GM23338 (cell line): ENCODE measurements around the gene RIPOR3. TPM values are rescaled to one million over a fixed set of nuclear protein-coding genes. Genes with fewer than 3 reads are reported as not detected.

Experiments
- ATAC-seq: fragments of 200-7000 bp; cut with Tn5 transposase; 3 replicates; pipeline ENCODE4 v1.9.1; 2020
- DNase-seq: peaks from one replicate; pipeline ENCODE4 v3.0.0-alpha.2; 2015; ENCODE audit warnings: low spot score
- H2AFZ ChIP-seq: fragments of 200-600 bp; sonication (generic); 2 replicates; pipeline ENCODE4 v1.8.0; 2016; ENCODE audit warnings: antibody characterized with exemption, mild to moderate bottlenecking, moderate library complexity
- H3F3A ChIP-seq: fragments of 200-600 bp; sonication (generic); replicated peaks from 2 replicates; pipeline ENCODE4 v1.8.0; 2017; ENCODE audit warnings: antibody characterized with exemption, mixed run types, low read depth
- H3K27ac ChIP-seq: fragments of 200-600 bp; sonication (generic); 2 replicates; pipeline ENCODE4 v1.6.1; 2016; ENCODE audit warnings: low read depth
- H3K27me3 ChIP-seq: fragments of 200-600 bp; sonication (generic); 2 replicates; pipeline ENCODE4 v1.8.0; 2016; ENCODE audit warnings: mild to moderate bottlenecking, mixed run types, moderate library complexity; ENCODE audit not compliant: insufficient read depth
- H3K36me3 ChIP-seq: fragments of 200-600 bp; sonication (generic); 2 replicates; pipeline ENCODE4 v1.8.0; 2016; ENCODE audit warnings: mild to moderate bottlenecking; ENCODE audit not compliant: insufficient read depth
- H3K4me1 ChIP-seq: fragments of 200-600 bp; sonication (generic); 2 replicates; pipeline ENCODE4 v1.8.0; 2016; ENCODE audit warnings: mild to moderate bottlenecking, moderate library complexity; ENCODE audit not compliant: insufficient read depth
- H3K4me2 ChIP-seq: fragments of 200-600 bp; sonication (generic); 2 replicates; pipeline ENCODE4 v1.7.1; 2017; ENCODE audit warnings: mixed run types
- H3K4me3 ChIP-seq: fragments of 200-600 bp; sonication (generic); 2 replicates; pipeline ENCODE4 v1.6.1; 2016; ENCODE audit warnings: mixed run types
- H3K79me2 ChIP-seq: fragments of 200-600 bp; sonication (generic); replicated peaks from 2 replicates; pipeline ENCODE4 v1.8.0; 2017; ENCODE audit warnings: mild to moderate bottlenecking; ENCODE audit not compliant: insufficient read depth
- H3K9me2 ChIP-seq: fragments of 200-600 bp; sonication (generic); 2 replicates; pipeline ENCODE4 v1.8.0; 2017; ENCODE audit not compliant: insufficient read depth
- H4K20me1 ChIP-seq: fragments of 200-600 bp; sonication (generic); replicated peaks from 2 replicates; pipeline ENCODE4 v1.8.0; 2017; ENCODE audit warnings: mild to moderate bottlenecking; ENCODE audit not compliant: insufficient read depth
- H3K27ac Mint-ChIP-seq: 2 replicates; pipeline ENCODE4 v1.8.0; 2020; ENCODE audit warnings: inconsistent platforms, mild to moderate bottlenecking, moderate library complexity, mixed read lengths
- H3K27me3 Mint-ChIP-seq: 3 replicates; pipeline ENCODE4 v1.8.0; 2022; ENCODE audit warnings: low read depth, mild to moderate bottlenecking, moderate library complexity, mixed read lengths, inconsistent platforms; ENCODE audit not compliant: insufficient read depth, poor library complexity
- H3K36me3 Mint-ChIP-seq: 3 replicates; pipeline ENCODE4 v1.8.0; 2021; ENCODE audit warnings: low read depth, mild to moderate bottlenecking, inconsistent platforms, moderate library complexity, mixed read lengths
- H3K4me1 Mint-ChIP-seq: 3 replicates; pipeline ENCODE4 v1.8.0; 2020; ENCODE audit warnings: mild to moderate bottlenecking, inconsistent platforms, mixed read lengths
- H3K4me3 Mint-ChIP-seq: 3 replicates; pipeline ENCODE4 v1.8.0; 2021; ENCODE audit warnings: moderate library complexity, mild to moderate bottlenecking, inconsistent platforms, mixed read lengths
- H3K9me3 Mint-ChIP-seq: 3 replicates; pipeline ENCODE4 v1.8.0; 2020; ENCODE audit warnings: moderate library complexity, mild to moderate bottlenecking, inconsistent platforms, mixed read lengths
- ETS1 ChIP-seq: IDR thresholded peaks from 2 replicates; pipeline ENCODE4 v1.6.1; 2016; ENCODE audit warnings: antibody characterized with exemption
- EZH2 ChIP-seq: fragments of 200-600 bp; sonication (generic); IDR thresholded peaks from one replicate; pipeline ENCODE4 v1.8.0; 2017; ENCODE audit warnings: antibody characterized with exemption, mild to moderate bottlenecking, low read depth; ENCODE audit not compliant: unreplicated experiment
- EZH2phosphoT487 ChIP-seq: fragments of 200-600 bp; sonication (generic); IDR thresholded peaks from one replicate; pipeline ENCODE4 v1.8.1; 2018; ENCODE audit warnings: antibody characterized with exemption; ENCODE audit not compliant: unreplicated experiment
- JUNB ChIP-seq: IDR thresholded peaks from one replicate; pipeline ENCODE4 v1.6.1; 2016; ENCODE audit warnings: antibody characterized with exemption; ENCODE audit not compliant: unreplicated experiment
- NANOG ChIP-seq: IDR thresholded peaks from 2 replicates; pipeline ENCODE4 v1.6.1; 2016; ENCODE audit warnings: antibody characterized with exemption, borderline replicate concordance
- REST ChIP-seq: IDR thresholded peaks from one replicate; pipeline ENCODE4 v1.6.1; 2018; ENCODE audit warnings: antibody characterized with exemption; ENCODE audit not compliant: unreplicated experiment
- STAT1 ChIP-seq: IDR thresholded peaks from one replicate; pipeline ENCODE4 v1.6.1; 2016; ENCODE audit warnings: antibody characterized with exemption; ENCODE audit not compliant: unreplicated experiment
- polyA plus RNA-seq: library from polyadenylated mRNA; unstranded; fragments of >200 nt; fragmentation: Nextera tagmentation; extraction: Ambion mirVana; gene quantifications from 2 replicates; pipeline ENCODE4 v1.2.1, GENCODE V29; 2016
- total RNA-seq: library from RNA; depleted of rRNA; stranded (reverse); fragments of >200 nt; shearing (Covaris generic); gene quantifications from 2 replicates; pipeline ENCODE4 v1.2.3, GENCODE V29; 2014
- TF ChIP-seq, protein P1 (sequence below), 2 experiments: fragments of 200-600 bp in 1 of 2; sonication (generic) in 1 of 2; conservative IDR thresholded peaks; 2 replicates each; pipeline versions ENCODE4 v1.5.1 to v1.6.1; 2016 to 2017; ENCODE audit warnings: antibody characterized with exemption in 2 of 2, low read depth in 2 of 2, mild to moderate bottlenecking in 2 of 2, moderate library complexity in 1 of 2

The RIPOR3 gene
- total and polyA plus RNA-seq, 2 experiments from 2014 or later: 4.9 to 6.3 TPM

DNA sequence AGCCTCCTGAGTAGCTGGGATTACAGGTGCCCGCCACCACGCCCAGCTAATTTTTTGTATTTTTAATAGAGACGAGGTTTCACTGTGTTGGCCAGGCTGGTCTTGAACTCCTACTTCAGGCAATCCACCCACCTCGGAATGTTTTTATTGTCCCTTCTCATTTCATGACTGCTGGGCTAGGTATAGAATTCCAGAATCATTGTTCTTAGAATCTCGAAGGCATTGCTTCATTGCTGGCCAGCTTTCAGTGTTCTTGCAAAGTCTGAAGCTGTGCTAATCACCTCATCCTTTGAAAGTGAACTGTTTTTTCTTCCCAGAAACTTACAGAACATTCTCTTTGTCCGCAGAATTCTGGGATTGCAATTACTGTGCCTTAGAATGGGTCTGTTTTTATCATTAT is 132.2 kb downstream of the RIPOR3 start:
- no peaks in the 10 kb centered on the region for H3K27me3 Mint-ChIP-seq
- H3K27ac Mint-ChIP-seq: no peak overlapping the region
- H3K4me3 Mint-ChIP-seq: no peak overlapping the region
- H3K27ac ChIP-seq: no peak overlapping the region
- H3K36me3 Mint-ChIP-seq: peaks cover 12% of the 10 kb centered on the region
- H3K4me1 Mint-ChIP-seq: no peaks in the 10 kb centered on the region; the same call in 2 of the 3 replicates
- no peaks in the 10 kb centered on the region for H3K27me3 ChIP-seq
- DNase-seq (no peak), ATAC-seq (no peak)
- TF ChIP-seq REST: no peak
- TF ChIP-seq NANOG: no peak
- H3K4me1 ChIP-seq: no peaks in the 10 kb centered on the region
- H3K36me3 ChIP-seq: no peaks in the 10 kb centered on the region
- H2AFZ ChIP-seq: no peak overlapping the region
- H3K9me2 ChIP-seq: no peaks in the 10 kb centered on the region
- H3K79me2 ChIP-seq: peaks cover 21% of the 10 kb centered on the region
- no peak overlapping the region for H3K4me3 ChIP-seq
- no peaks in the 10 kb centered on the region for H3F3A ChIP-seq
- no peaks in the 10 kb centered on the region for H3K9me3 Mint-ChIP-seq
- no peak overlapping the region for H3K4me2 ChIP-seq
- peaks cover 4% of the 10 kb centered on the region; the same call in 1 of the 2 replicates for H4K20me1 ChIP-seq

- Mint-ChIP-seq H3K4me3 (no peak overlapping the region), H3K27ac (no peak overlapping the region), H3K4me1 (no peaks in the 10 kb centered on the region; the same call in 2 of the 3 replicates), H3K36me3 (peaks cover 12% of the 10 kb centered on the region), H3K9me3 (no peaks in the 10 kb centered on the region), H3K27me3 (no peaks in the 10 kb centered on the region)
- peaks cover 24% of the 10 kb centered on the region for H3K79me2 ChIP-seq
- no peaks in the 10 kb centered on the region for H3F3A ChIP-seq
- H2AFZ ChIP-seq: no peak overlapping the region
- no peaks in the 10 kb centered on the region for H3K27me3 ChIP-seq
- DNase-seq (no peak), ATAC-seq (no peak)
- no peaks in the 10 kb centered on the region for H3K9me2 ChIP-seq
- peaks cover 4% of the 10 kb centered on the region; the same call in 1 of the 2 replicates for H4K20me1 ChIP-seq
- no peaks in the 10 kb centered on the region for H3K36me3 ChIP-seq
- no peak overlapping the region for H3K4me3 ChIP-seq
- H3K4me2 ChIP-seq: no peak overlapping the region
- H3K4me1 ChIP-seq: no peaks in the 10 kb centered on the region
- H3K27ac ChIP-seq: no peak overlapping the region
- TF ChIP-seq ETS1: no peak
- TF ChIP-seq, protein P1, sequence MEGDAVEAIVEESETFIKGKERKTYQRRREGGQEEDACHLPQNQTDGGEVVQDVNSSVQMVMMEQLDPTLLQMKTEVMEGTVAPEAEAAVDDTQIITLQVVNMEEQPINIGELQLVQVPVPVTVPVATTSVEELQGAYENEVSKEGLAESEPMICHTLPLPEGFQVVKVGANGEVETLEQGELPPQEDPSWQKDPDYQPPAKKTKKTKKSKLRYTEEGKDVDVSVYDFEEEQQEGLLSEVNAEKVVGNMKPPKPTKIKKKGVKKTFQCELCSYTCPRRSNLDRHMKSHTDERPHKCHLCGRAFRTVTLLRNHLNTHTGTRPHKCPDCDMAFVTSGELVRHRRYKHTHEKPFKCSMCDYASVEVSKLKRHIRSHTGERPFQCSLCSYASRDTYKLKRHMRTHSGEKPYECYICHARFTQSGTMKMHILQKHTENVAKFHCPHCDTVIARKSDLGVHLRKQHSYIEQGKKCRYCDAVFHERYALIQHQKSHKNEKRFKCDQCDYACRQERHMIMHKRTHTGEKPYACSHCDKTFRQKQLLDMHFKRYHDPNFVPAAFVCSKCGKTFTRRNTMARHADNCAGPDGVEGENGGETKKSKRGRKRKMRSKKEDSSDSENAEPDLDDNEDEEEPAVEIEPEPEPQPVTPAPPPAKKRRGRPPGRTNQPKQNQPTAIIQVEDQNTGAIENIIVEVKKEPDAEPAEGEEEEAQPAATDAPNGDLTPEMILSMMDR (conservative IDR thresholded peaks at IDR 0.05; ENCODE audit: low read depth in 2 of 2): no peak
- TF ChIP-seq EZH2: no peak
- no peak for TF ChIP-seq STAT1
- TF ChIP-seq EZH2phosphoT487: no peak
- TF ChIP-seq JUNB: no peak
- TF ChIP-seq REST: no peak
Measured at GRCh38 chr20:50558483-50558925, 132.8 kb downstream of the RIPOR3 start.
